Measurements from ENCODE around the gene PHF21A. TPM values are rescaled to one million over a fixed set of nuclear protein-coding genes. Genes with fewer than 3 reads are reported as not detected.

Gene PHF21A
- total and polyA plus RNA-seq, 8 donors, result 36.2 to 77.3 (median 69.3) TPM

GRCh38 chr11:45890886-45891550, 230.2 kb downstream of the PHF21A start:
- ATAC-seq, result no peak

DNA sequence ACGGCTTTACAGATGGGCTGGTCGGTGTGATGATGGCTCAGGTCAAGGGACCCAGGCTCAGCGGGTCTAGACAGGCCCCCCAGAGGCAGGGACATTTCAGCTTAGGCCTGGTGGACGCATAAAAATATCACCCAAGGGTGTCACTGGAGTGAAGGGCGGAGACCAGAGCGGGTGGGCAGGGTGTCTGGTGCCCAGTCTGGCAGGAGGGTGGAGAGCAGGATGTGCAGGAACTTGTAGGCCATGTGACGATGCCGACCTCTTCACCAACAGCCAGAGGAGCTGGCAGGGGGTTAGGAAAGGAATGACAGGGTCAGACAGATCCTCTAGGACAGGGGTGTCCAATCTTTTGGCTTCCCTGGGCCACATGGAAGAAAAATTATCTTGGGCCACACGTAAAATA, 231.3 kb downstream of the PHF21A start:
- no peak for ATAC-seq
- Histone ChIP-seq H3K4me3 (no peak overlapping the region), H3K9me3 (no peaks in the 10 kb centered on the region), H3K27me3 (peaks cover 0 to 32% of the 10 kb centered on the region in 2 donors), H3K36me3 (no peaks in the 10 kb centered on the region), H3K27ac (no peak overlapping the region), H3K4me1 (peaks cover 0 to 7% of the 10 kb centered on the region in 2 donors)
- TF ChIP-seq, protein P1, sequence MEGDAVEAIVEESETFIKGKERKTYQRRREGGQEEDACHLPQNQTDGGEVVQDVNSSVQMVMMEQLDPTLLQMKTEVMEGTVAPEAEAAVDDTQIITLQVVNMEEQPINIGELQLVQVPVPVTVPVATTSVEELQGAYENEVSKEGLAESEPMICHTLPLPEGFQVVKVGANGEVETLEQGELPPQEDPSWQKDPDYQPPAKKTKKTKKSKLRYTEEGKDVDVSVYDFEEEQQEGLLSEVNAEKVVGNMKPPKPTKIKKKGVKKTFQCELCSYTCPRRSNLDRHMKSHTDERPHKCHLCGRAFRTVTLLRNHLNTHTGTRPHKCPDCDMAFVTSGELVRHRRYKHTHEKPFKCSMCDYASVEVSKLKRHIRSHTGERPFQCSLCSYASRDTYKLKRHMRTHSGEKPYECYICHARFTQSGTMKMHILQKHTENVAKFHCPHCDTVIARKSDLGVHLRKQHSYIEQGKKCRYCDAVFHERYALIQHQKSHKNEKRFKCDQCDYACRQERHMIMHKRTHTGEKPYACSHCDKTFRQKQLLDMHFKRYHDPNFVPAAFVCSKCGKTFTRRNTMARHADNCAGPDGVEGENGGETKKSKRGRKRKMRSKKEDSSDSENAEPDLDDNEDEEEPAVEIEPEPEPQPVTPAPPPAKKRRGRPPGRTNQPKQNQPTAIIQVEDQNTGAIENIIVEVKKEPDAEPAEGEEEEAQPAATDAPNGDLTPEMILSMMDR (IDR thresholded peaks at IDR 0.05), result no peak
- peak in 1 of 4 donors; percentile 42 for DNase-seq
- intact Hi-C loops (cut with DNase I), result no loop called here

More at GRCh38 chr11:45890886-45891550, 230.2 kb downstream of the PHF21A start:
- Histone ChIP-seq H3K36me3 (no peaks in the 10 kb centered on the region), H3K9me3 (no peaks in the 10 kb centered on the region), H3K4me1 (peaks cover 0 to 2% of the 10 kb centered on the region in 2 donors), H3K4me3 (no peak overlapping the region), H3K27me3 (peaks cover 0 to 34% of the 10 kb centered on the region in 2 donors), H3K27ac (no peak overlapping the region)
- intact Hi-C loops (cut with DNase I), result no loop called here
- peak in 1 of 4 donors; percentile 57 for DNase-seq
- TF ChIP-seq, protein P1 (IDR thresholded peaks at IDR 0.05), result no peak

GRCh38 chr11:45889555-45889954, 231.7 kb downstream of the PHF21A start:
- DNase-seq (no peak), ATAC-seq (no peak)
- H3K27ac ChIP-seq, result no peak overlapping the region
- peaks cover 0 to 7% of the 10 kb centered on the region in 2 donors for H3K4me1 ChIP-seq
- H3K36me3 ChIP-seq, result no peaks in the 10 kb centered on the region
- intact Hi-C loops (cut with DNase I), result no loop called here
- peaks cover 0 to 31% of the 10 kb centered on the region in 2 donors for H3K27me3 ChIP-seq
- TF ChIP-seq, protein P1 (IDR thresholded peaks at IDR 0.05), result no peak
- no peaks in the 10 kb centered on the region for H3K9me3 ChIP-seq
- no peak overlapping the region for H3K4me3 ChIP-seq

GRCh38 chr11:45887587-45887986, 233.7 kb downstream of the PHF21A start:
- no peaks in the 10 kb centered on the region for H3K9me3 ChIP-seq
- ATAC-seq (no peak), DNase-seq (peak in 1 of 4 donors; percentile 68)
- no peak overlapping the region for H3K4me3 ChIP-seq
- H3K27me3 ChIP-seq, result peaks cover 0 to 29% of the 10 kb centered on the region in 2 donors
- TF ChIP-seq, protein P1 (IDR thresholded peaks at IDR 0.05), result no peak
- no peak overlapping the region for H3K27ac ChIP-seq
- H3K4me1 ChIP-seq, result peaks cover 0 to 7% of the 10 kb centered on the region in 2 donors
- intact Hi-C loops (cut with DNase I), result no loop called here
- peaks cover 0 to 4% of the 10 kb centered on the region in 2 donors for H3K36me3 ChIP-seq

DNA sequence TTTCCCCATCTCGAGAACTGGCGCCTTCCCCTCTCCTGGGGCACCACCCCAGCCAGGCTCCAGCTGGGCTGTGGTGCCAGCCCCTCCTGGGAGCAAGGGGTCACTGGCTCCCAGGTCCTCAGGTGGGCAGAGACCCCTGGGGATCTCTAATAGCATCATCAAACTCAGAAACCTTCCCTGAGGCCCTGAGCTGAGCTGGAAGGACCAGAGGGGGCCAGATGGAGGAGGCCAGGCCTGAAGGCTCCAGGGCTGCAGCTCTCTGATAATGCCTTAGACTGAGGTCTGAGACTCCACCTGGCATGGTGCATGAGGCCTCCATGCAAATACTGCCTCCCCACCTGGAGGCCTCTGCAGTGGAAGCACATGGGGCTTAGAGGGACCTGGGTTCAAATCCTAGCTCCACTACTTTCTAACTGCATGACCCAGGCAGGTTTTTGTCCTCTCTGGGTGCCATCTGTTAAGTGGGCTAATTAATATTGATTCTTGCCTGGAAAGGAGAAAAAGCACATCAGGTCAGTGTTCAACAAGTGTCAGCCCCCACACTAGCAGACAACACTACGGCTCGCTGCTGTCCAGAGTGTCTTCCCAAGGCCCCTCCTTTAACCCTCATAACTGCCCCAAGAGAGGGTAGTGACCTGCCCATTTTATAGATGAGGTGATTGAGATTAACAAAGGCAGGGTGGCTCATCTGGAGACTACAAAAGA, 234.3 kb downstream of the PHF21A start:
- Histone ChIP-seq H3K9me3 (no peaks in the 10 kb centered on the region), H3K36me3 (peaks cover 0 to 10% of the 10 kb centered on the region in 2 donors), H3K27me3 (peaks cover 0 to 29% of the 10 kb centered on the region in 2 donors), H3K4me1 (peaks cover 0 to 7% of the 10 kb centered on the region in 2 donors), H3K27ac (no peak overlapping the region), H3K4me3 (no peak overlapping the region)
- ATAC-seq, result no peak
- no peak for DNase-seq
- TF ChIP-seq, protein P1 (IDR thresholded peaks at IDR 0.05), result no peak
- intact Hi-C loops (cut with DNase I), result no loop called here
